Measurements from ENCODE around the gene PKHD1.

DNA sequence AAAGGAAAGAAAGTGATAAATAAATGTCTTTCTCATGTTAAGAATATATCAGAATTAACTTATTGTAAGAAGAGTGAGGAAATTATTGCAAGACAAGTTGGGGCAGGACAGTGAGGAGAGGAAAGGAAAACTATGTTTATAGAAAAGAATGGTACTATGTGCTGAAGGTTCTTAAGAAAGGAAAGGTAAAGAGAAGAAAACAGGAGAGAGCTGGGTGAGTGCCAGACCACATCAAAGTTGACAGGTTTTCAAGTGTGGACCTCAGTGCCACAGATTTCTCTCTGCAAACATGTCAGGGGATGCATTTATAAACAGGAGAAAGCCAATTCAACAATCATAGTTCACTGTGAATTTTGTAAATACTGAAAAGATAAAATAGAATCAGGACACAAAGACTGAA is 439.2 kb downstream of the PKHD1 start:
- TF ChIP-seq, protein P1, sequence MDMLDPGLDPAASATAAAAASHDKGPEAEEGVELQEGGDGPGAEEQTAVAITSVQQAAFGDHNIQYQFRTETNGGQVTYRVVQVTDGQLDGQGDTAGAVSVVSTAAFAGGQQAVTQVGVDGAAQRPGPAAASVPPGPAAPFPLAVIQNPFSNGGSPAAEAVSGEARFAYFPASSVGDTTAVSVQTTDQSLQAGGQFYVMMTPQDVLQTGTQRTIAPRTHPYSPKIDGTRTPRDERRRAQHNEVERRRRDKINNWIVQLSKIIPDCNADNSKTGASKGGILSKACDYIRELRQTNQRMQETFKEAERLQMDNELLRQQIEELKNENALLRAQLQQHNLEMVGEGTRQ (IDR thresholded peaks at IDR 0.05; ENCODE audit: borderline replicate concordance, low read depth, low read length): no peak
- TF ChIP-seq SIN3A (IDR thresholded peaks at IDR 0.05; ENCODE audit: borderline replicate concordance, low read depth, low read length) (no peak), EZH2phosphoT487 (IDR thresholded peaks at IDR 0.05; ENCODE audit: borderline replicate concordance, low read depth) (no peak)
- TF ChIP-seq, protein P2, sequence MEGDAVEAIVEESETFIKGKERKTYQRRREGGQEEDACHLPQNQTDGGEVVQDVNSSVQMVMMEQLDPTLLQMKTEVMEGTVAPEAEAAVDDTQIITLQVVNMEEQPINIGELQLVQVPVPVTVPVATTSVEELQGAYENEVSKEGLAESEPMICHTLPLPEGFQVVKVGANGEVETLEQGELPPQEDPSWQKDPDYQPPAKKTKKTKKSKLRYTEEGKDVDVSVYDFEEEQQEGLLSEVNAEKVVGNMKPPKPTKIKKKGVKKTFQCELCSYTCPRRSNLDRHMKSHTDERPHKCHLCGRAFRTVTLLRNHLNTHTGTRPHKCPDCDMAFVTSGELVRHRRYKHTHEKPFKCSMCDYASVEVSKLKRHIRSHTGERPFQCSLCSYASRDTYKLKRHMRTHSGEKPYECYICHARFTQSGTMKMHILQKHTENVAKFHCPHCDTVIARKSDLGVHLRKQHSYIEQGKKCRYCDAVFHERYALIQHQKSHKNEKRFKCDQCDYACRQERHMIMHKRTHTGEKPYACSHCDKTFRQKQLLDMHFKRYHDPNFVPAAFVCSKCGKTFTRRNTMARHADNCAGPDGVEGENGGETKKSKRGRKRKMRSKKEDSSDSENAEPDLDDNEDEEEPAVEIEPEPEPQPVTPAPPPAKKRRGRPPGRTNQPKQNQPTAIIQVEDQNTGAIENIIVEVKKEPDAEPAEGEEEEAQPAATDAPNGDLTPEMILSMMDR (IDR thresholded peaks at IDR 0.05): no peak

Data from SK-N-SH (cell line).